GM19240 (cell line): ENCODE measurements around the gene KCNIP3.

Experiments used
- DNase-seq: peaks from one replicate; pipeline ENCODE4 v3.0.0; 2011; ENCODE audit warnings: low spot score; ENCODE audit not compliant: insufficient read length

Gene KCNIP3

DNA sequence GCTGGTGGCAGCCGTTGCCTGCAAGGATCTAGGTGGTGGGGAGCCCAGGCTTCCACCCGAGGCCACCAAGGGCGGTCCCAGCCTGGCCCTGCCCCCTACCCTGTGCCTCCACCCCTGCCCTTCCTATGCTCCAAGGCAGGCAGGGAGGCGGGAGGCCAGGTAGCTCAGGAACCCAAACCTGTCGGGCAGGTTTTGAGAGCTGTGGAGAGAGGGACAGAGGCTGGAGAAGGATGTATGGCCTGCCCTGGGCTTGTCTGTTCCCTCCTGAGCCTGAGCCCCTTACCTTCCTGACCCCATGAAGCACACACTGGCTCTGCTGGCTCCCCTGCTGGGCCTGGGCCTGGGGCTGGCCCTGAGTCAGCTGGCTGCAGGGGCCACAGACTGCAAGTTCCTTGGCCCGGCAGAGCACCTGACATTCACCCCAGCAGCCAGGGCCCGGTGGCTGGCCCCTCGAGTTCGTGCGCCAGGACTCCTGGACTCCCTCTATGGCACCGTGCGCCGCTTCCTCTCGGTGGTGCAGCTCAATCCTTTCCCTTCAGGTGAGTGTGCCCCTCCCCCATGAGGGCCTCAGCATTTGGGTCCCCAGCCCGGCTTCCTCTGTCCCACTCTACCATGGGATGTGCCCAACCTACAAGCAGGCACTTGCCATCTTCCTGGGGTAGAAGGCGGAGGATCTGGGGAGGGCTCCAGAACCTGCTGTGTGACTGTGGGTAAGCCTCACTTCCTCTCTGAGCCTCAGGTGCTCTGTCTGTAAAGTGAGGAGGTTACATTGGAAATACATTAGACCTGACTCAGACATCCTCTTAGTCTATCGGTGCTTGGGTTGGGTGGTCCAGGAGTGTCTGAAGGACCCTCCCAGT lies 22.6 kb upstream of the KCNIP3 start, which contains the start of gene PROM2:
PROM2 (plus strand) TSS at position 159 of the 860 bp plus-strand sequence; CDS start at position 296, 137 bp downstream.
- DNase-seq: no peak

- no peak for DNase-seq
These were observed 22.0 kb upstream of the KCNIP3 start for GRCh38 chr2:95275151-95275515.

GRCh38 chr2:95275601-95276243 lies 21.4 kb upstream of the KCNIP3 start:
- DNase-seq: no peak

DNA sequence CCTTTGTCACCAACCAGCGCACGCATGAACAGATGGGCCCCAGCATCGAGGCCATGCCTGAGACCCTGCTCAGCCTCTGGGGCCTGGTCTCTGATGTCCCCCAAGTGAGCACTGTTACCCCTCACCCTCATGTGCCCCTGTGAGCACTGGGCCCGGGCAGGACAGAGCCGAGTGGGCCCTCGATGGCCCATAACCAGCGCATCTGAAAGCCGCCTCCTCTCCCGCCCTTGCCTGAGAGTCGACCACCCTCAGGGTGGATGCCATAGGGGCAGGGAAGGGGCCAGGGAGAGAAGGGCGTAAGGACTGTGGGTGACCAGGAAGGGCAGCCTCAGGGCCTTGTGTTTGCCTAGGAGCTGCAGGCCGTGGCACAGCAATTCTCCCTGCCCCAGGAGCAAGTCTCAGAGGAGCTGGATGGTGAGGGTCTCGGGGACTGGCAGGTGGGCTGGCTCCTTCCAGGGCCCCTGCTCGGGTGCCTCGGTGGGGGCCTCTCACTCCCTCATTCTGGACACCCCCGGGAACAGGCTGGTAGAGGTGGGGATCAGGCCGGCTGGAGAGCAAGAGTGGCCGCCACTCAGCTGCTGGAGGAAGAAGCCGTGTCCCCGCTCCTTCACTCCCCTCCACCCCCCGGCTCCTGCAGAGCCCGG lies 20.8 kb upstream of the KCNIP3 start:
- no peak for DNase-seq

DNA sequence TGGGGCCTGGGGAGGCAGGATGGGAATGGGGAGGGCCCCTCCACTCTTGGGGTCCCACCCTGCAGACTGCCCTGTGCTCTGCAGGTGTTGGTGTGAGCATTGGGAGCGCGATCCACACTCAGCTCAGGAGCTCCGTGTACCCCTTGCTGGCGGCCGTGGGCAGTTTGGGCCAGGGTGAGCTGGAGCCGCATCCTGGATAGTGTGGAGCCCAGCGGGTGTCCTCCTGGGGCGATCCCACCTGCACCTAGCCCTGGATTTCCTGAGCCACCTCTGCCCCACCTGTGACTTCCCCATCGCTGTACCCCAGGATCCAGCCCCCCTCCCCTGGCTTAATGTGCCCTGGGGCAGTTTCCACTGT lies 20.3 kb upstream of the KCNIP3 start:
- DNase-seq: no peak

DNA sequence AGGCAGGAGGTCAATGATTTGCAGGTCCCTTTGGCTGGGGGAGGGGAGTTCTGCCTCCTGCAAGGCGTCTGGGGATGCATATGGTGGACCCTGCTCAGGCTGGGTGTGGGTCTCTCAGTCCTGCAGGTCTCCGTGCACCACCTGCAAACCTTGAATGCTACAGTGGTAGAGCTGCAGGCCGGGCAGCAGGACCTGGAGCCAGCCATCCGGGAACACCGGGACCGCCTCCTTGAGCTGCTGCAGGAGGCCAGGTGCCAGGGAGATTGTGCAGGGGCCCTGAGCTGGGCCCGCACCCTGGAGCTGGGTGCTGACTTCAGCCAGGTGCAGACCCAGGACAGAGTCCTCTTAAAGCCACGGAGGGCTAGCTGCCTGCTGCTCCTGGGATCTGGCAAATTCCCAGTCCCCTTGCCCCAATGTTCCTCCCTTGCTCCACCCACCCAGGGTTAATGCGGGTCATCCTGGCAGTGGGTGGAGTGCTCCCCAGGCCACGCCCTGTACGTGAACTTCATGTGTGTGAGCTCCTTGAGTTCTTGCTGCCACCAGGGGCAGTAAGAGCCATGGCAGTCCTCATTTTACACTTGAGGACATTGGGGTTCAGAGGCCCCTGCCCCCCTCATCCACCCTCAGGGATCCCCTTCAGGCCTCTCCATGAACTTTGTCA lies 19.8 kb upstream of the KCNIP3 start:
- no peak for DNase-seq

GRCh38 chr2:95278051-95278471 lies 19.1 kb upstream of the KCNIP3 start:
- no peak for DNase-seq

- DNase-seq: no peak
These were observed 18.4 kb upstream of the KCNIP3 start for GRCh38 chr2:95278637-95279225.

DNA sequence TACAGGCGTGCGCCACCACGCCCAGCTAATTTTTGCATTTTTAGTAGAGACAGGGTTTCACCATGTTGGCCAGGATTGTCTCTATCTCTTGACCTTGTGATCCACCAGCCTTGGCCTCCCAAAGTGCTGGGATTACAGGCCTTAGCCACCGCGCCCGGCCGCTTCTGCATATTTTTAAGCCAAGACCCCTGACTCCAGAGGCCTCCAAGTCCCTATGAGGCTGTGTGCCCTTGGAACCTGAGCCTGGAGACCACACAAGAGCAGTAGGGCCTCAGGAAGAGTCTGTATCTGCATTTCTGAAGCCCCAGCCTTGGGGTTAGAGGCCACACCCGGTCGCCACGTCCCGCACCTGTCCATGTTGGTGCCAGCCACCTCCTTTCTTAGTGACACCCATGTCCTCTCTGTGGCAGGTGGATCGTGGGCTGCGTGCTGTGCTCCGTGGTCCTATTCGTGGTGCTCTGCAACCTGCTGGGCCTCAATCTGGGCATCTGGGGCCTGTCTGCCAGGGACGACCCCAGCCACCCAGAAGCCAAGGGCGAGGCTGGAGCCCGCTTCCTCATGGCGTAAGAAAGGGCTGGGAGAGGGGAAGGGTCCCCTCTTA lies 17.6 kb upstream of the KCNIP3 start:
- no peak for DNase-seq

DNA sequence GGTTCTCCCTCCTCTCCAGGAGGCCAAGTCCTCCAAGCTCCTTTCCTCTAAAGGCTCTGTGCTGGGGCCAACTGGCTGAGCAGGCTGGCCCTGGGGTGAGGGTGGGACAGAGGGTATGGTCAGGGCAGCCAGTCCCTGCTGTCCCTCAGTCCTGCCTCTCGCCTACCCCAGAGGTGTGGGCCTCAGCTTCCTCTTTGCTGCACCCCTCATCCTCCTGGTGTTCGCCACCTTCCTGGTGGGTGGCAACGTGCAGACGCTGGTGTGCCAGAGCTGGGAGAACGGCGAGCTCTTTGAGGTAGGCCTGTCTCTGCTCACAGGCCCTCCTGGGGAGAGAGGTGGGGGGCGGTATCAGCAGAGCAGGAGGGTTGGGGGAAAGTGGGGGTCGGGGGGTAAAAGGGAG lies 16.1 kb upstream of the KCNIP3 start:
- DNase-seq: no peak

DNA sequence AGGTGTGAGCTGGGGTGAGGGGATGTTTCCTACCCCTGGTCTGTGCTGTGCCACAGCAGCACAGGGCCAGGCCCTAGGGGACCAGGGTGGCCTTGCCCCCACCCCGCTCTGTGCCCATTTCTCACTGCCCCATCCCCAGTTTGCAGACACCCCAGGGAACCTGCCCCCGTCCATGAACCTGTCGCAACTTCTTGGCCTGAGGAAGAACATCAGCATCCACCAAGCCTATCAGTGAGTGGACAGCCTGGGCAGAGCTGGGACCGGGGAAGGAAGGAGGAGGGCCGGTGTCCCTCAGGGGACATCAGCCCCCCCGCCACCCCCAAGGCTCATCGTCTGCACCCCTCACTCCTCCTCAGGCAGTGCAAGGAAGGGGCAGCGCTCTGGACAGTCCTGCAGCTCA lies 15.4 kb upstream of the KCNIP3 start:
- DNase-seq: no peak

- DNase-seq: no peak
These were observed 14.7 kb upstream of the KCNIP3 start for GRCh38 chr2:95282458-95282857.

DNA sequence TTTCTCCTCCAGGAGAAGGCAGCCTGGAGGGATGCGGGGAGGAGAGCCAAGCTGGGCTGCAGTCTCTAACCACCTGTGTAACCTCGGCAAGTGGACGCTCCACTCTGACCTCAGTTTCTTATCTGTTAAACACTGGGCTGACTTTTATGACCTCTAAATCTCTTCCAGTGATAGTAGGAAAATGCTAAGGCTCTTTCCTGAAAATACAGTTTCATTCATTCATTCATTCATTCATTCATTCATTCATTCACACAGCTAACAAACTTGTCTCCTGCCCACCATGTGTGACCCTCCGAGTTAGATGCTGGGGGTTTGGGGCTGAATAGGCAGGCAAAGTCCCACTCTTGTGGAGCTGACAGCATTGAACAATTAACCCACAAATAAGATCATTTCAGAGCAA lies 13.6 kb upstream of the KCNIP3 start:
- no peak for DNase-seq

DNA sequence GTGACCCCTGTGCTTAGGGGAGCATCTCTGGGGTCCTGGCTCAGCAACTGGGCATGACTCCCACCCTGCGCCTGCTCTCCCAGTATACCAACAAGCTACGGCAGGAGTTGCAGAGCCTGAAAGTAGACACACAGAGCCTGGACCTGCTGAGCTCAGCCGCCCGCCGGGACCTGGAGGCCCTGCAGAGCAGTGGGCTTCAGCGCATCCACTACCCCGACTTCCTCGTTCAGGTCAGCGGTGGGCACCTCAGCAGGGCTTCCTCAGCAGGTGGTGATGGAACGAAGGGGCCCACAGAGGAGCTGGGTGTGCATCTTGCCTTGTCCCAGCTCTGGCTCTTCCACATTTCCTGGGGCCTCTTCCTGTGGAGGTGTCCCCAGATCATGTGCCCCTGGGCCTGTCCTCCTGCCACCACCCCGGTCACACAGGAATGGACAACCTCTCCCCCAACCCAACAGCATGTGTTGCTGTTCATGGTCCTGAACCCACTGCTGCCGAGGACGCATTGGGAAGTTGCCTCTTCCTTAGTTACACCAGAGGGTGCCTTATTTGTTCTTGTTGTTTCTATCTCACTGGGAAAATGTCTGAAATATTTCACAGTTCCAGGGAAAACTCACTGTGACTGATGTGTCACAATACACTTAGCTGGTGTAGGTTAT lies 12.1 kb upstream of the KCNIP3 start:
- no peak for DNase-seq

GRCh38 chr2:95285542-95285932 lies 11.6 kb upstream of the KCNIP3 start:
- no peak for DNase-seq

DNA sequence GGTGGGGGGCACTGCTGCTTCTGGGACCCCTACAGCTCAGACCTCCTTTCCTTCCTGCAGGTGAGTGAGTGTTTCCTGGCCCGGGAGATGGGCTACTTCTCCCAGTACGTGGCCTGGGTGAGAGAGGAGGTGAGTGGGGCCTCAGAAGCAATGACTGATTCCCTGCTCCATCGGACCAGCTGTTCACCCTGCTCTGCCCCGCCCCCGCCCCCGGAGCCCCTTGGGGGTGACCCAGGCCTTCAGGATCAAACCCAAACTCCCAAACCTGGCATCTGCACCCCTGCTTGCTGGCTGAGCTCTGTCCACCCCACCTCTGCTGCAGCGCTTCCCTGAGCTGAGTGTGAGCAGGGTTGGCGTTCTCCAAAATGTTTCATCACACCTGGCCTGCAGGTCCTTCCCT lies 9.8 kb upstream of the KCNIP3 start:
- DNase-seq: no peak

GRCh38 chr2:95287806-95288205 lies 9.3 kb upstream of the KCNIP3 start:
- DNase-seq: no peak

- DNase-seq: no peak
These were observed 7.9 kb upstream of the KCNIP3 start for GRCh38 chr2:95289253-95289652.

DNA sequence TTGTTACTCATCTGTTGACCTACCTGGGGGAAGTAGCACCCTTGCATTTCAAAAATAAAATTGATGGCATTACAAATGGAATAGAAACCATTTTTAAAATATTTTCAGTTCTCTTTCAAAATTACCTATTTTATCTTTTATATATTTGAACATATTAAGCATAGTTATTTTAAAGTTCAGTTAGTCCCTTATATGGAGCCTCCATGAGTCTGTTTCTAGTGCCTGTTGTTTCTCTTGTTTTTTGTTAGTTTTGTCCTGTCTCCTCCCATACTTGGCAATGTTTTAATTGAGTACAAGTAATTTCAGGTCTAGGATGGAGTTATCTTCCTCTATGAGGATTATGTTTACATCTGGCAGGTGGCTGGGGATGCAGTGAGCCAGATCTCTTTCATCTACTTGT lies 5.9 kb upstream of the KCNIP3 start:
- DNase-seq: no peak

GRCh38 chr2:95292623-95293260 lies 4.4 kb upstream of the KCNIP3 start:
- no peak for DNase-seq
